HFFc6 (cell line): ENCODE results near the gene ETHE1. TPM values are rescaled to one million over a fixed set of nuclear protein-coding genes. Genes with fewer than 3 reads are reported as not detected.
"Not testable (repeated sequence)": the region's sequence is repeated elsewhere in the genome, so short reads cannot be mapped to it uniquely, and the experiment has no call there.

Experiments used
- DNase-seq: peaks from one replicate; pipeline ENCODE4 v3.0.0-alpha.2; 2018
- H3K27ac Mint-ChIP-seq: 2 replicates; pipeline ENCODE4 v1.8.0; 2020; ENCODE audit warnings: mild to moderate bottlenecking, mixed read lengths
- H3K27me3 Mint-ChIP-seq: 2 replicates; pipeline ENCODE4 v1.8.0; 2021; ENCODE audit warnings: mild to moderate bottlenecking, moderate library complexity, mixed read lengths; ENCODE audit not compliant: insufficient read depth
- H3K36me3 Mint-ChIP-seq: 2 replicates; pipeline ENCODE4 v1.8.0; 2021; ENCODE audit warnings: low read depth, mixed read lengths
- H3K4me1 Mint-ChIP-seq: 2 replicates; pipeline ENCODE4 v1.8.0; 2020; ENCODE audit warnings: low read depth, mixed read lengths
- H3K4me3 Mint-ChIP-seq: 2 replicates; pipeline ENCODE4 v1.8.0; 2020; ENCODE audit warnings: mild to moderate bottlenecking, moderate library complexity, mixed read lengths
- H3K9me3 Mint-ChIP-seq: 2 replicates; pipeline ENCODE4 v1.8.0; 2020; ENCODE audit warnings: mild to moderate bottlenecking, mixed read lengths
- CTCF ChIP-seq: fragments of 200-600 bp; sonication (generic); IDR thresholded peaks from 2 replicates; pipeline ENCODE4 v1.5.0; 2021; ENCODE audit warnings: antibody characterized with exemption, mild to moderate bottlenecking
- total RNA-seq, 6 experiments: library from RNA; stranded (reverse); fragmentation: NEBNext Ultra II Directional; extraction: Animal tissue kit (Norgen Biotek cat#: 25700); gene quantifications; 2 replicates in 1 of 6; 3 replicates in 5 of 6; pipeline ENCODE4 v1.2.3, GENCODE V29; 2021

The ETHE1 gene
- total RNA-seq, 6 experiments from 2014 or later: 81.3 to 125 (median 107) TPM

DNA sequence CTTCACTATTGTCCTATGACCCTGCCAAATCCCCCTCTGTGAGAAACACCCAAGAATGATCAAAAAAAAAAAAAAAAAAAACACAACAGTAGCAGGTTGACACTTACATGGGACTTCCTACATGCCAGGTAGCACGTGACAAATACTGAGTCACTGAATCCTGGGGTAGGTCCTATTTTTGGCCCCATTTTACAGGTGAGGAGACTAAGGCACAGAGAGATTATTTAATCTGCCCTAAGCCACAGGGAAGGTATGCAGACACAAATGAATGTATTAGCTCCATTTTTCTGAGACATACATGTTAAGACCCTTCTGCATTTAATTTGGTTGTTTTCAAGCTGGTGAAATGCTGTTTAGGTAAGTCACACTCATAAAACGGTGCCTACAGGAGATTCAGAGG lies 21.7 kb upstream of the ETHE1 start:
- H3K36me3 Mint-ChIP-seq: 0 out of 2 replicates have a peak, but pooled peaks cover 22% of the 10 kb centered on the region
- no peaks in the 10 kb centered on the region for H3K9me3 Mint-ChIP-seq
- DNase-seq: no peak
- H3K4me1 Mint-ChIP-seq: no peaks in the 10 kb centered on the region
- H3K4me3 Mint-ChIP-seq: no peak overlapping the region
- no peak for TF ChIP-seq CTCF
- no peak overlapping the region for H3K27ac Mint-ChIP-seq
- H3K27me3 Mint-ChIP-seq: peaks cover 3% of the 10 kb centered on the region; the same call in 1 of the 2 replicates

GRCh38 chr19:43547926-43548325 lies 20.9 kb upstream of the ETHE1 start:
- 0 out of 2 replicates have a peak, but pooled peaks cover 22% of the 10 kb centered on the region for H3K36me3 Mint-ChIP-seq
- not testable (repeated sequence) for H3K27me3 Mint-ChIP-seq, H3K27ac Mint-ChIP-seq, H3K9me3 Mint-ChIP-seq, H3K4me3 Mint-ChIP-seq, H3K4me1 Mint-ChIP-seq, DNase-seq

- H3K27ac Mint-ChIP-seq: no peak overlapping the region
- H3K4me3 Mint-ChIP-seq: no peak overlapping the region
- no peak for DNase-seq
- H3K36me3 Mint-ChIP-seq: peaks cover 24% of the 10 kb centered on the region
- H3K27me3 Mint-ChIP-seq: peaks cover 4% of the 10 kb centered on the region; the same call in 1 of the 2 replicates
- H3K9me3 Mint-ChIP-seq: no peaks in the 10 kb centered on the region
- no peaks in the 10 kb centered on the region for H3K4me1 Mint-ChIP-seq
- TF ChIP-seq CTCF: no peak
Observed at GRCh38 chr19:43546581-43546980, 19.6 kb upstream of the ETHE1 start.

DNA sequence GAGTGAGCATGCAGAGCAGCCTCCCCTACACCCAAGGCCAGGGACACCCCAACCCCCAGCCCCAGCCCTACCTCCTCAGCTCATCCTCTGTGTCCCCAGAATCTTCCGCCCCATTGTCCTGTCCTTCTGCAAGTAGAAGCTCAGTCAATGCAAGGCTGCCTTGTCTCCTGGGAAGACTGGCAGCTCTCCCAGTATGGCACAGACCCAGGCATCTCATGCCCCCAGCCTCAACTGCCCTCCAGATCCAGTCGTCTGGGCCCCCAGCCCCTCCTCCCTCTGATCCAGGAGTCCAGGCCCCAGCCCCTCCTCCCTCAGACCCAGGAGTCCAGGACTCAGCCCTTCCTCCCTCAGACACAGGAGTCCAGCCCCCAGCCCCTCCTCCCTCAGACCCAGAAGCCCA lies 19.0 kb upstream of the ETHE1 start:
- Mint-ChIP-seq H3K27me3 (peaks cover 4% of the 10 kb centered on the region; the same call in 1 of the 2 replicates), H3K27ac (no peak overlapping the region), H3K4me3 (no peak overlapping the region), H3K36me3 (peaks cover 27% of the 10 kb centered on the region), H3K9me3 (no peaks in the 10 kb centered on the region), H3K4me1 (no peaks in the 10 kb centered on the region)
- no peak for TF ChIP-seq CTCF
- DNase-seq: no peak

- H3K4me3 Mint-ChIP-seq: no peak overlapping the region
- no peaks in the 10 kb centered on the region for H3K4me1 Mint-ChIP-seq
- no peak for TF ChIP-seq CTCF
- no peak overlapping the region for H3K27ac Mint-ChIP-seq
- DNase-seq: no peak
- H3K36me3 Mint-ChIP-seq: peaks cover 27% of the 10 kb centered on the region
- no peaks in the 10 kb centered on the region for H3K9me3 Mint-ChIP-seq
- H3K27me3 Mint-ChIP-seq: peaks cover 3% of the 10 kb centered on the region; the same call in 1 of the 2 replicates
Observed at GRCh38 chr19:43545276-43545675, 18.3 kb upstream of the ETHE1 start.

- Mint-ChIP-seq H3K9me3 (no peaks in the 10 kb centered on the region), H3K27ac (no peak overlapping the region), H3K27me3 (peaks cover 1% of the 10 kb centered on the region; the same call in 1 of the 2 replicates), H3K36me3 (peaks cover 31% of the 10 kb centered on the region), H3K4me3 (no peak overlapping the region), H3K4me1 (no peaks in the 10 kb centered on the region)
- DNase-seq: no peak
- no peak for TF ChIP-seq CTCF
Observed at GRCh38 chr19:43544077-43544476, 17.1 kb upstream of the ETHE1 start.
